Left renal pelvis (tissue), 4 donors: ENCODE data around the gene PRSS50. TPM values are rescaled to one million over a fixed set of nuclear protein-coding genes. Genes with fewer than 3 reads are reported as not detected.

Experiments used
- DNase-seq, 4 donors: peaks; one replicate each; pipeline ENCODE4 v3.0.0-alpha.2; 2013; ENCODE audit warnings: low read depth in 4 of 4, low spot score in 3 of 4
- polyA plus RNA-seq, 4 donors: library from polyadenylated mRNA; unstranded; fragments of 120-200 nt; gene quantifications; one replicate each; pipeline ENCODE4 v1.2.1, GENCODE V29; 2013; ENCODE audit not compliant: insufficient read length in 4 of 4

Gene PRSS50
- polyA plus RNA-seq, 4 donors, result 1.2 to 3.3 (median 2.2) TPM

GRCh38 chr3:46693892-46694226 lies 23.8 kb downstream of the PRSS50 start:
- no peak for DNase-seq

- DNase-seq, result no peak
Observed at GRCh38 chr3:46693038-46693891, 24.4 kb downstream of the PRSS50 start, which contains the start of gene ALS2CL. Gene ALS2CL, minus strand, starts transcription at chr3:46693679. Its CDS starts 4,239 bp downstream, at chr3:46689440.

- DNase-seq, result no peak
Observed at GRCh38 chr3:46692566-46692990, 25.1 kb downstream of the PRSS50 start.

DNA sequence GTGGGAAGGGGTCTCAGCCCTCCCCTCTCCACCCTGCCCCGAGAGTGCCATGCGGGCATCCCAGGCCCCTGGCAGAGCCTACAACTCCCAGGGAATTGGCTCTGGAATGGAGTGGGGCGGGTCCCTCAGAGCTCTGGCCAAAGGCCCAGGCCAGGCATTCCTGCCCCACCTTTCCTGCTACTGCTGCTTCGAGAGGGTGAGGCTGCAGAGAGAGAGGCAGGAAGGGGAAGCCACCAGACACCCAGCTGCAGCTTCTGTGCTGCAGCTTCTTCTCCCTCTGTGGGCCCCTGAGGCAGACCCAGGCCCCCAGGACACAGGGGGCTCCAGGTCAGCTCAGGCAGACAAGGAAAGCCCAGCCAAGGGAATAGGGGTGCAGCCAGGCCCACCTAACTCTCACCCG lies 26.9 kb downstream of the PRSS50 start:
- DNase-seq, result no peak

DNA sequence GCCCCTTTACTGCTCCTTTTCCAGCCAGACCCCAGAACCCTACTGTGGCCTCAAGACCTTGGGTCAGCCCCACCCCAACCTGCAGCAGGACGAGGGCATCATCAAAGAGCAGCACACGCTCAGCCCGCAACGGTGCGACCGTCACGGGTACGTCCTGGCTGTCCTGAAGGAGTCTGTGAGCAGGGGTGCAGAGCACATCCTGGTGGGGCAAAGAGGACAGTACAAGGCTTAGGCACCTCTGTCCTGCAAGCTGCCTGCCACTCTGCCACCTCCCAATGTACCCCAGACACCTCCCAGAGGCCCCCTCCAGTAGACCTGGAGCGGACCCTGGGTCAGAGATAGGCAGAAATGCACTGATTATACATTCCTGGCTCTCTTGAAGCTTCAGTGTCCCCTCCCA lies 32.2 kb downstream of the PRSS50 start:
- DNase-seq, result no peak

DNA sequence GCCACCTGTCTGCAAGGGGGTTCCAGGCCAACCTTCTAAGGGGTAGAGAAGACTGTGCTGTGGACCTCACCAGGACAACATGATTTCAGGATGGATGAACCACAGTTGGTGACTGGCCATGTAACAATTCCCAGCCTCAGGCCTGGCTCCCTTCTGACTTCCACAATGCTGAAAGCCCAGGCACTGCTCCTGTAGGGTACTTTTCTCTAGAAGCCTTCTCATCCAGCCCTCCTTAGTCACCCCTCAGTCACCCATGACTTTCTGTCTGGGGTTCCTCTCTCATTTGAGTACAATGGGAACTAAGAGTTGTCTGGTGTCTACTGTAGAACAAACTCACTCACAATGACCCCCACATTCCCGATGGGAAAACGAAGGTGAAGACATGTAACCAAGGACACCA lies 32.8 kb downstream of the PRSS50 start:
- DNase-seq, result no peak

GRCh38 chr3:46682974-46683373 lies 34.7 kb downstream of the PRSS50 start:
- DNase-seq, result no peak

- no peak for DNase-seq
Observed at GRCh38 chr3:46681856-46682540, 35.7 kb downstream of the PRSS50 start.

GRCh38 chr3:46681387-46681786 lies 36.3 kb downstream of the PRSS50 start:
- DNase-seq, result no peak

GRCh38 chr3:46680298-46680826 lies 37.3 kb downstream of the PRSS50 start:
- no peak for DNase-seq

DNA sequence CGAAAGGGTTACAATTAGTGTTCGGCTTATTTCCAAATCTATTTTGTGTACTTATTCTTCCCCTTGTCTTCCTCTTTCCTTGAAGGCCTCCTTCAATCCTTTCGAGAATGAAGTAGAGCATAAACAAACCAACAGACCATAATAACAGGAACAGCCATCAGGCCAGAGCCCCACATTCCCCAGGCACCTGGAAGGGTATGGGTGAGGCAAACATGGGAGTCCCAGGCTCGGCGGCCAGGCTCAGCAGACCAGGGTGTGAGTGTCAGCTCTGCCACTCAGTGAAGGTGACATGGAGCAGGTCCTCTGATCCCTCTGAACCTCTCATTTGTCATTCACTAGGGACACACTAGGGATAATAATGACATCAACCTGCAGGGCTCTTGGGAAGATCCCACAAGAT lies 38.0 kb downstream of the PRSS50 start:
- DNase-seq, result no peak

GRCh38 chr3:46678280-46678679 lies 39.4 kb downstream of the PRSS50 start:
- no peak for DNase-seq

DNA sequence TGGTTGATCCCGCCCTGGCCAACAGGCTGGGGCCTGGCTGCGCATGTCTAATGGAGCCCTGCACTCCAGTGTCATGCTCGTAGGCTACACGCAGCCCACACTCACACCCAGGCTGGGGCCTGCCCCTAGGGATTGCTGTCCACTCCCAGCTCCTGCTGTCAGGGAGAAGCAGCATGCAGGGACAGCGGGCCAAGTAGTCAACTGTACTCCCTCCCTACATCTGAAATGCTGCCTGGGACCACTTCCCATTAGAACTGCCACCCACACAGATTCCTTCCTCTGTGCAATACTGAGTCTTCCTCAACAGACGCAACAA lies 40.3 kb downstream of the PRSS50 start:
- no peak for DNase-seq

GRCh38 chr3:46676601-46677410 lies 40.9 kb downstream of the PRSS50 start:
- DNase-seq, result no peak

DNA sequence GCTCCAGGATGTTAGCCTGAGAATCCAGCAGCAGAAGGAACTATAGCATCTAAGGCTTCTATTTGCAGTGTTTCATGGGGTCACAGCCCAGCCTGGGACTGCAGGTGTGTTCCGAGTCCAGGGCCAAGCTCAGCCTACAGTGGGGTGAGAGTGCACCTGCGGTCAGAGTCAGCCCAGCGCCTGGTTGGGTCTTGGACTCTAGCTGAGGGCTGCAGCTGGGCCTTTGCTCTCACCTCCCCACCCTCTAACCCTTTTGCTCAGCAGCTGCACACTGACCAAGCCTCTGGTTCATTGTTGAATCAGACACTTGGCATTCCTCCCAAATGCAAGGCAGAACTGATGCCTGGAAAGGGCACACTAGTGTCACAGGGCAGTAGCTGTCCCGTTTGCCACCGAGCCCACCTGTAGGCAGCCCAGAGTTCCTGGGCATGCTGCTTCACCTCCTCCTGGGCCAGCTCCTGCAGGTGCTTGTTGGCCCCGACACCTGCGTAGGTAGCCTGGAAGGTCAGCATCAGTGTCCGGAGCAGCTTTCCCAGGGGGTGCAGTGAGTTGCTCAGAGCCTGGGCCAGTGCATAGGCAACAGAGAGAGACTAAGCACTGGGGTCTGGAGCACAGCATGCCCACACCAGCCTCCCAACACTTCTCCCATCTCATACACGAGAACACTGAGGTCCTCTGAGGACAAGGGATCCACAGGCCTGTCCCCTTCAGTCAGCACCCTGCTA lies 41.7 kb downstream of the PRSS50 start:
- DNase-seq, result no peak

- no peak for DNase-seq
Observed at GRCh38 chr3:46675426-46675825, 42.2 kb downstream of the PRSS50 start.

DNA sequence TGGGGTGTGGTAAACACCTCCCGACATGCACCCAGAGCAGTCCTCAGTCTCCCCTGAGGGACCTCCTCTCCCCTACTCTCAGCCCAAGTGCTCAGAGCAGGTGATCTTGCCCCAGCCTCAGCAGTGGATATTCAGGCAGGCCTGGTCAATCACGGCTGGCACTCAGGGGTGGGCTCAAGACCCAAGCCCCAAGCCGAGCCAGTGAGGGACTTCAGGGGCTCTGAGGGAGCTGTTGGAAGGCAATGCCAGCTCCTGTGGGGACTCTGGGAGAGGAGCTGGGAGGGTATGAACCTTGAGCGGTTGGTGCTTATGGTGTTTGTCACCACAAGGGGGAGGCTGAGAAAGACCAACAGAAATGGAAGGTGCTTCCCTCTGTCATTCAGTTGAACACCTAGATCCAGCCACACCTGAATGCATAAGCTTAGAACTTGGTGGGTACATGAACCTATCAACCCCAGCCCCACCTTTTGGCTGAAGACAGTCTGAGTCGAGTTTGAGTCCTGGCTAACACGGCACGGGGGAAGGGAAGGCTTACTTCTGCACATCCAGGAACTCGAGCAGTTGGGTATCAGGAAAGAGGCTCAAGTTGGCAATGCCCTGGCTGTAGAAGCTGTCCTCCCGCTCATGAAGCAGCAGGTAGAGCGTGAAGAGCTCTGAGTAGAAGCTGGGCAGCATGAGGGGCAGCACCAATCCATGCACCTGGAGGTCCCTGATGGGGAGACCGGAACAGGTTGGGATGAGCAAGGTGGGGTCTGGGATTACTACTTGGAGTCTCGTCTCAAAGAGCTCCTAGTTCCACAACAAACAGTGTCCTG lies 43.4 kb downstream of the PRSS50 start:
- DNase-seq, result no peak

- no peak for DNase-seq
Observed at GRCh38 chr3:46673151-46674030, 44.3 kb downstream of the PRSS50 start.

DNA sequence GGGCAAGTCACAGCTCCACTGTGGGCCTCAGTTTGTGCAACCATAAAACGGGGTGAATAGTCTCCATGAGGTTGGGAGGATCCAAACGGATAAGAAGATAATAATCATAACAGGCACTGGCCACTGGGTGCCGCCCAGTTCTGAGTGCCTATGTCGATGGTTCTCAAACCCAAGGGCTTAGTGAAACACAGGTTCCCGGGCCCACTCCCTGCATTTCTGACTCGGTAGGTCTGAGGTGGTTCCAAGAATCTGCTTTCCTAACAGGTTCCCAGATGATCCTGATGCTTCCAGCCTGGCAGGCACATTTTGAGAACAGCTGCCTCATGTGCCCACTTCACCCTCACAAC lies 45.3 kb downstream of the PRSS50 start:
- DNase-seq, result no peak
